GM12878 (cell line): ENCODE results near the gene CNNM1. TPM values are rescaled to one million over a fixed set of nuclear protein-coding genes. Genes with fewer than 3 reads are reported as not detected.

ENCODE experiments used
- ATAC-seq: fragments of 200-7000 bp; cut with Tn5 transposase; 3 replicates; pipeline ENCODE4 v1.9.1; 2020; ENCODE audit warnings: mild to moderate bottlenecking, moderate library complexity
- BruUV-seq: library from RNA; stranded (reverse); fragments of 400-500 nt; replicated peaks from 2 replicates; lab custom pipeline; 2021; lab: Mats Ljungman, UMichigan
- CTCF ChIA-PET: fragments of 300-600 bp; sonication (Branson Sonifier 250); formaldehyde crosslinking; extraction: SDS; loops from one replicate; lab custom pipeline; 2021; ENCODE audit warnings: inconsistent platforms; lab: Yijun Ruan, JAX
- POLR2A ChIA-PET: fragments of 350-600 bp; formaldehyde crosslinking; extraction: SDS; loops from one replicate; lab custom pipeline; 2021; ENCODE audit warnings: inconsistent platforms; lab: Charles Lee
- RAD21 ChIA-PET: fragments of 300-600 bp; sonication (Branson Sonifier 250); formaldehyde crosslinking; loops from one replicate; lab custom pipeline; 2023; ENCODE audit warnings: antibody characterized with exemption; ENCODE audit not compliant: unreplicated experiment; lab: Charles Lee
- SMC1A ChIA-PET: fragments of 300-600 bp; sonication (Branson Sonifier 250); formaldehyde crosslinking; loops from one replicate; lab custom pipeline; 2023; ENCODE audit not compliant: unreplicated experiment, uncharacterized antibody; lab: Charles Lee
- DNase-seq: peaks from one replicate; pipeline ENCODE4 v3.0.0-alpha.2; 2011; ENCODE audit warnings: low read depth, low spot score
- FAIRE-seq: peaks from 3 replicates; lab custom pipeline; 2011; peaks lifted over from hg19 to GRCh38; lab: Jason Lieb, UNC
- H2AFZ ChIP-seq: 2 replicates; pipeline ENCODE4 v1.6.0; 2011; ENCODE audit warnings: low read depth, low read length, control low read depth; ENCODE audit not compliant: control insufficient read depth
- H3K27ac ChIP-seq: 2 replicates; pipeline ENCODE4 v1.5.1; 2011; ENCODE audit warnings: control low read depth; ENCODE audit not compliant: control insufficient read depth, insufficient read depth
- H3K27me3 ChIP-seq, 2 experiments: replicated peaks in 1 of 2; 2 replicates each; pipeline versions ENCODE4 v1.6.0 to v1.6.1; 2011; ENCODE audit warnings: low read length in 1 of 2; ENCODE audit not compliant: control insufficient read depth in 2 of 2, insufficient read depth in 2 of 2
- H3K36me3 ChIP-seq, 2 experiments: 2 replicates each; pipeline ENCODE4 v1.5.1; 2011; ENCODE audit warnings: low read length in 1 of 2; ENCODE audit not compliant: control insufficient read depth in 2 of 2, insufficient read depth in 2 of 2
- H3K4me1 ChIP-seq: 2 replicates; pipeline ENCODE4 v1.6.1; 2011; ENCODE audit warnings: mild to moderate bottlenecking, low read length, moderate library complexity, mixed read lengths; ENCODE audit not compliant: control insufficient read depth, insufficient read depth
- H3K4me2 ChIP-seq: 2 replicates; pipeline ENCODE4 v1.6.0; 2011; ENCODE audit warnings: control low read depth; ENCODE audit not compliant: control insufficient read depth, insufficient read depth
- H3K4me3 ChIP-seq: fragments of 200-600 bp; sonication (generic); 2 replicates; pipeline ENCODE4 v1.5.1; 2016
- H3K79me2 ChIP-seq: 2 replicates; pipeline ENCODE4 v1.6.0; 2011; ENCODE audit warnings: low read length; ENCODE audit not compliant: control insufficient read depth, insufficient read depth
- H3K9ac ChIP-seq: 2 replicates; pipeline ENCODE4 v1.8.0; 2011; ENCODE audit warnings: low read length, control low read depth, mixed read lengths; ENCODE audit not compliant: control insufficient read depth, insufficient read depth
- H3K9me3 ChIP-seq: replicated peaks from 3 replicates; pipeline ENCODE4 v1.5.1; 2011; ENCODE audit warnings: mild to moderate bottlenecking, low read length; ENCODE audit not compliant: control insufficient read depth, insufficient read depth
- H4K20me1 ChIP-seq: 2 replicates; pipeline ENCODE4 v1.6.0; 2011; ENCODE audit not compliant: control insufficient read depth, insufficient read depth
- DPF2 ChIP-seq: fragments of 450-650 bp; IDR thresholded peaks from 2 replicates; pipeline ENCODE4 v1.6.1; 2017; ENCODE audit warnings: mild to moderate bottlenecking
- GATAD2B ChIP-seq: fragments of 450-650 bp; conservative IDR thresholded peaks from 2 replicates; pipeline ENCODE4 v1.6.1; 2017; ENCODE audit warnings: low read depth, mild to moderate bottlenecking, moderate library complexity
- JUND ChIP-seq: IDR thresholded peaks from 2 replicates; pipeline ENCODE4 v1.6.1; 2012; ENCODE audit warnings: low read depth, mild to moderate bottlenecking, low read length, improper control_type of control experiment, moderate library complexity
- NRF1 ChIP-seq: conservative IDR thresholded peaks from 2 replicates; pipeline ENCODE4 v1.6.1; 2011; ENCODE audit warnings: mild to moderate bottlenecking, low read depth, low read length, improper control_type of control experiment
- PAX5 ChIP-seq: IDR thresholded peaks from 2 replicates; pipeline ENCODE4 v1.6.1; 2011; ENCODE audit warnings: low read depth, low read length, borderline replicate concordance
- RCOR1 ChIP-seq: conservative IDR thresholded peaks from 2 replicates; pipeline ENCODE4 v1.6.1; 2012; ENCODE audit warnings: low read depth, low read length, improper control_type of control experiment
- WGBS: methylation state at CpG from one replicate; pipeline ENCODE4 v1.1.6; 2016; ENCODE audit warnings: low lambda C conversion rate; ENCODE audit not compliant: insufficient replicate concordance, insufficient coverage; ENCODE audit errors: missing lambda C conversion rate; 5-methylcytosine and 5-hydroxymethylcytosine counted together
- in situ Hi-C: fragments of 300-500 bp; cut with MboI; formaldehyde crosslinking; loops from 9 replicates; pipeline ENCODE4 v1.14.3; 2018; ENCODE audit warnings: mixed read lengths
- intact Hi-C: fragments of 100-400 bp; cut with micrococcal nuclease; formaldehyde crosslinking; loops from one replicate; pipeline ENCODE4 v1.14.2; 2022; ENCODE audit not compliant: unreplicated experiment
- polyA plus RNA-seq, 11 experiments: library from polyadenylated mRNA; depleted of rRNA in 4 of 11; unstranded in 6 of 11; stranded (reverse) in 5 of 11; fragments of >200 nt; fragmentation: Nextera tagmentation in 4 of 11; fragmentation: Illumina TruSeq in 1 of 11; extraction: Ambion mirVana in 4 of 11; extraction: Trizol in 1 of 11; gene quantifications; 1 replicate in 1 of 11; 2 replicates in 10 of 11; pipeline versions ENCODE4 v1.2.1 to v1.2.3, GENCODE V29; 2011 to 2016; ENCODE audit warnings: inconsistent platforms in 2 of 11, missing spikeins in 2 of 11, low read depth in 1 of 11
- total RNA-seq, 4 experiments: library from RNA; depleted of rRNA in 3 of 4; stranded (reverse); fragments of >200 nt in 3 of 4; fragmentation: Illumina TruSeq in 1 of 4; extraction: Trizol in 1 of 4; gene quantifications; 2 replicates each; pipeline versions ENCODE4 v1.2.1 to v1.2.3, GENCODE V29; 2013 to 2021

The CNNM1 gene
- total and polyA plus RNA-seq, 10 of the 15 experiments (the other 5 are each of a cell fraction or from before 2014, with no cell fraction given): 0.01 TPM; not detected in 9

- Histone ChIP-seq H2AFZ (no peak overlapping the region), H3K9ac (no peak overlapping the region), H4K20me1 (no peaks in the 10 kb centered on the region), H3K4me1 (no peaks in the 10 kb centered on the region), H3K4me2 (no peak overlapping the region), H3K79me2 (no peaks in the 10 kb centered on the region), H3K9me3 (no peaks in the 10 kb centered on the region), H3K27ac (no peak overlapping the region), H3K36me3 (peaks cover 4 to 6% of the 10 kb centered on the region in 2 experiments; a peak in 2 of 4 replicates), H3K4me3 (no peak overlapping the region), H3K27me3 (no peaks in the 10 kb centered on the region)
- ChIA-PET SMC1A (no interaction called here), RAD21 (no interaction called here), CTCF (interaction anchor here (3.1 kb wide), 1 partner anchor 36 kb away, joined by 18 read pairs; the partner anchor contains the start of gene GOT1), POLR2A (no interaction called here)
- no TSS peak for BruUV-seq
- no peak for ATAC-seq
- no peak for FAIRE-seq
- intact Hi-C loops (loop anchor here (5.0 kb wide), 1 partner anchor 152 kb away; no protein-coding TSS in a partner anchor), in situ Hi-C loops (loop anchor here (5.0 kb wide), 1 partner anchor 217 kb away; no protein-coding TSS in a partner anchor)
- 90% methylated on average over 7 of the region's 7 CpGs for WGBS
- no peak for TF ChIP-seq PAX5
- no peak for DNase-seq
Observed at GRCh38 chr10:99394761-99395386, 65.7 kb downstream of the CNNM1 start.

- Histone ChIP-seq H3K27me3 (no peaks in the 10 kb centered on the region), H3K9ac (no peak overlapping the region), H3K27ac (no peak overlapping the region), H3K4me2 (no peak overlapping the region), H3K79me2 (no peaks in the 10 kb centered on the region), H4K20me1 (no peaks in the 10 kb centered on the region), H2AFZ (no peak overlapping the region), H3K9me3 (no peaks in the 10 kb centered on the region), H3K36me3 (peaks cover 7 to 8% of the 10 kb centered on the region in 2 experiments; a peak in 2 of 4 replicates), H3K4me1 (no peaks in the 10 kb centered on the region), H3K4me3 (no peak overlapping the region)
- in situ Hi-C loops: no loop called here
- ChIA-PET SMC1A (no interaction called here), POLR2A (no interaction called here), CTCF (no interaction called here), RAD21 (no interaction called here)
- TF ChIP-seq DPF2: no peak
- TF ChIP-seq JUND: no peak
- TF ChIP-seq GATAD2B: no peak
- TF ChIP-seq RCOR1: no peak
- no peak for TF ChIP-seq NRF1
- BruUV-seq: no TSS peak
- intact Hi-C loops: no loop called here
- WGBS: 21% methylated on average over 2 of the region's 2 CpGs
- no peak for ATAC-seq
- DNase-seq: no peak
- FAIRE-seq: no peak
Observed at GRCh38 chr10:99395750-99396445, 66.7 kb downstream of the CNNM1 start.
